SK-N-SH (cell line): ENCODE measurements around the gene MRPL41. TPM values are rescaled to one million over a fixed set of nuclear protein-coding genes. Genes with fewer than 3 reads are reported as not detected.

ENCODE experiments used
- CTCF ChIA-PET: fragments of 300-600, 350-600 bp; formaldehyde crosslinking; extraction: SDS; loops from one replicate; lab custom pipeline; 2021; lab: Yijun Ruan, JAX
- POLR2A ChIA-PET: fragments of 350-600 bp; sonication (Branson Sonifier 250); formaldehyde crosslinking; extraction: SDS; loops from one replicate; lab custom pipeline; 2020; ENCODE audit warnings: antibody characterized with exemption, inconsistent platforms; lab: Yijun Ruan, JAX
- DNase-seq: peaks from one replicate; pipeline ENCODE4 v3.0.0; 2012
- H2AFZ ChIP-seq: fragments of 200-600 bp; sonication (generic); 2 replicates; pipeline ENCODE4 v1.8.1; 2016; ENCODE audit warnings: antibody characterized with exemption, mild to moderate bottlenecking, low read depth
- H3F3A ChIP-seq: fragments of 200-600 bp; sonication (generic); replicated peaks from 2 replicates; pipeline ENCODE3; 2016; ENCODE audit warnings: antibody characterized with exemption, mild to moderate bottlenecking; ENCODE audit not compliant: insufficient read depth
- H3K27ac ChIP-seq, 2 experiments: fragments of 200-500 bp in 1 of 2; fragments of 200-600 bp in 1 of 2; sonication (Bioruptor generic) in 1 of 2; sonication (generic), shearing (Covaris generic) in 1 of 2; 2 replicates each; pipeline versions ENCODE4 v1.5.1 to v1.6.1; 2014 to 2016; ENCODE audit warnings: low read depth in 2 of 2, inconsistent platforms in 1 of 2, low read length in 1 of 2, mild to moderate bottlenecking in 1 of 2, mixed read lengths in 1 of 2
- H3K27me3 ChIP-seq: fragments of 200-600 bp; sonication (generic), shearing (Covaris generic); 2 replicates; pipeline ENCODE4 v1.6.1; 2016; ENCODE audit warnings: mixed run types; ENCODE audit not compliant: insufficient read depth
- H3K36me3 ChIP-seq, 2 experiments: fragments of 200-500 bp in 1 of 2; fragments of 200-600 bp in 1 of 2; sonication (Bioruptor generic) in 1 of 2; sonication (generic) in 1 of 2; replicated peaks in 1 of 2; 2 replicates each; pipeline versions ENCODE3 to v1.5.1; 2014 to 2016; ENCODE audit warnings: low read length in 1 of 2, mild to moderate bottlenecking in 1 of 2; ENCODE audit not compliant: insufficient read depth in 2 of 2, control insufficient read depth in 1 of 2
- H3K4me1 ChIP-seq, 2 experiments: fragments of 200-500 bp in 1 of 2; fragments of 200-600 bp in 1 of 2; sonication (Bioruptor generic) in 1 of 2; sonication (generic), shearing (Covaris generic) in 1 of 2; 2 replicates each; pipeline versions ENCODE4 v1.5.1 to v1.6.1; 2014 to 2016; ENCODE audit warnings: low read depth in 1 of 2, low read length in 1 of 2, mixed run types in 1 of 2; ENCODE audit not compliant: insufficient read depth in 2 of 2, control insufficient read depth in 1 of 2
- H3K4me2 ChIP-seq: fragments of 200-600 bp; sonication (generic), shearing (Covaris generic); 2 replicates; pipeline ENCODE4 v1.6.1; 2017; ENCODE audit warnings: mixed run types
- H3K4me3 ChIP-seq, 2 experiments: fragments of 200-500 bp in 1 of 2; fragments of 200-600 bp in 1 of 2; sonication (Bioruptor generic) in 1 of 2; sonication (generic), shearing (Covaris generic) in 1 of 2; 2 replicates each; pipeline versions ENCODE4 v1.5.1 to v1.8.1; 2014 to 2016; ENCODE audit warnings: low read depth in 2 of 2, inconsistent platforms in 1 of 2, low read length in 1 of 2, mild to moderate bottlenecking in 1 of 2, mixed read lengths in 1 of 2, moderate library complexity in 1 of 2
- H3K79me2 ChIP-seq: fragments of 200-600 bp; sonication (generic); 2 replicates; pipeline ENCODE4 v1.8.1; 2017; ENCODE audit warnings: mild to moderate bottlenecking; ENCODE audit not compliant: insufficient read depth
- H3K9ac ChIP-seq: fragments of 200-600 bp; sonication (generic); 2 replicates; pipeline ENCODE4 v1.6.1; 2017; ENCODE audit warnings: mixed run types
- H3K9me2 ChIP-seq: fragments of 200-600 bp; sonication (generic); 2 replicates; pipeline ENCODE4 v1.6.1; 2017; ENCODE audit warnings: mixed run types
- H3K9me3 ChIP-seq: fragments of 200-600 bp; sonication (generic); 2 replicates; pipeline ENCODE4 v1.6.1; 2017; ENCODE audit warnings: mixed run types, mild to moderate bottlenecking, moderate library complexity
- H4K20me1 ChIP-seq: fragments of 200-600 bp; sonication (generic); 2 replicates; pipeline ENCODE4 v1.6.1; 2017; ENCODE audit warnings: mild to moderate bottlenecking, mixed run types; ENCODE audit not compliant: insufficient read depth
- FOXJ3 ChIP-seq: sonication (generic); formaldehyde crosslinking; IDR thresholded peaks from 2 replicates; pipeline ENCODE4 v1.5.1; 2020; ENCODE audit warnings: mild to moderate bottlenecking, missing genetic modification reagents
- GABPA ChIP-seq: IDR thresholded peaks from 2 replicates; pipeline ENCODE4 v1.4.0; 2012; ENCODE audit warnings: low read depth, mild to moderate bottlenecking
- NRF1 ChIP-seq: IDR thresholded peaks from 2 replicates; pipeline ENCODE4 v1.6.1; 2012; ENCODE audit warnings: low read depth, mild to moderate bottlenecking, low read length
- PBX3 ChIP-seq: IDR thresholded peaks from 2 replicates; pipeline ENCODE4; 2012
- RCOR1 ChIP-seq: fragments of 150-350 bp; IDR thresholded peaks from 2 replicates; pipeline ENCODE4 v1.6.1; 2017; ENCODE audit warnings: antibody characterized with exemption, low read length
- REST ChIP-seq: IDR thresholded peaks from 2 replicates; pipeline ENCODE4 v1.6.1; 2012; ENCODE audit warnings: mild to moderate bottlenecking, low read depth, low read length, moderate library complexity
- USF2 ChIP-seq: fragments of 150-350 bp; IDR thresholded peaks from 2 replicates; pipeline ENCODE4 v1.6.1; 2017; ENCODE audit warnings: antibody characterized with exemption, low read length, low read depth, borderline replicate concordance
- ZBTB33 ChIP-seq: IDR thresholded peaks from 2 replicates; pipeline ENCODE4 v1.4.0; 2012; ENCODE audit warnings: low read depth, borderline replicate concordance
- WGBS: methylation state at CpG from one replicate; pipeline ENCODE4 v1.1.6; 2017; ENCODE audit warnings: low lambda C conversion rate; 5-methylcytosine and 5-hydroxymethylcytosine counted together
- polyA plus RNA-seq, 3 experiments: library from polyadenylated mRNA; depleted of rRNA; stranded (reverse); fragments of >200 nt; gene quantifications; 2 replicates each; pipeline ENCODE4 v1.2.3, GENCODE V29; 2012

The MRPL41 gene
- polyA plus RNA-seq, 1 of the 3 experiments (the other 2 are of a cell fraction): 58.9 TPM

GRCh38 chr9:137583347-137583746 lies 31.7 kb downstream of the MRPL41 start:
- ChIA-PET POLR2A (no interaction called here), CTCF (no interaction called here)
- TF ChIP-seq NRF1: no peak
- no peak for TF ChIP-seq ZBTB33
- TF ChIP-seq REST: no peak
- no peak for DNase-seq
- no peaks in the 10 kb centered on the region for H3K9me3 ChIP-seq
- H3K27ac ChIP-seq: no peak overlapping the region
- H3K4me3 ChIP-seq: no peak overlapping the region
- peaks cover 9% of the 10 kb centered on the region for H3K79me2 ChIP-seq
- H3K36me3 ChIP-seq: peaks cover 7 to 69% of the 10 kb centered on the region in 2 experiments
- H2AFZ ChIP-seq: no peak overlapping the region
- peaks cover 8% of the 10 kb centered on the region; the same call in 1 of the 2 replicates for H4K20me1 ChIP-seq
- H3K4me2 ChIP-seq: no peak overlapping the region
- no peaks in the 10 kb centered on the region for H3K27me3 ChIP-seq
- peaks cover 3% of the 10 kb centered on the region for H3F3A ChIP-seq
- no peak overlapping the region for H3K9ac ChIP-seq
- 93% methylated on average over 11 of the region's 14 CpGs for WGBS
- H3K4me1 ChIP-seq: peaks cover 0 to 4% of the 10 kb centered on the region in 2 experiments; a peak in 1 of 4 replicates
- no peaks in the 10 kb centered on the region for H3K9me2 ChIP-seq

GRCh38 chr9:137583957-137584356 lies 32.3 kb downstream of the MRPL41 start:
- no peak for DNase-seq
- TF ChIP-seq GABPA (no peak), USF2 (no peak), NRF1 (no peak), FOXJ3 (CRISPR knock-in tag) (no peak), PBX3 (no peak), RCOR1 (no peak)
- Histone ChIP-seq H3K4me2 (no peak overlapping the region), H3K9ac (no peak overlapping the region), H3K4me3 (no peak overlapping the region), H3F3A (peaks cover 2% of the 10 kb centered on the region), H3K9me3 (no peaks in the 10 kb centered on the region), H3K27me3 (no peaks in the 10 kb centered on the region), H3K9me2 (no peaks in the 10 kb centered on the region), H3K36me3 (peaks cover 9 to 71% of the 10 kb centered on the region in 2 experiments), H3K79me2 (peaks cover 13% of the 10 kb centered on the region; the same call in 1 of the 2 replicates), H3K27ac (no peak overlapping the region), H4K20me1 (peaks cover 14% of the 10 kb centered on the region; the same call in 1 of the 2 replicates), H2AFZ (no peak overlapping the region), H3K4me1 (peaks cover 4 to 9% of the 10 kb centered on the region in 2 experiments; a peak in 2 of 4 replicates)
- 100% methylated on average over 3 of the region's 8 CpGs for WGBS
- ChIA-PET POLR2A (no interaction called here), CTCF (no interaction called here)
